Measurements from ENCODE around the gene GPX4.
"Not testable (repeated sequence)": the region's sequence is repeated elsewhere in the genome, so short reads cannot be mapped to it uniquely, and the experiment has no call there.

The GPX4 gene

DNA sequence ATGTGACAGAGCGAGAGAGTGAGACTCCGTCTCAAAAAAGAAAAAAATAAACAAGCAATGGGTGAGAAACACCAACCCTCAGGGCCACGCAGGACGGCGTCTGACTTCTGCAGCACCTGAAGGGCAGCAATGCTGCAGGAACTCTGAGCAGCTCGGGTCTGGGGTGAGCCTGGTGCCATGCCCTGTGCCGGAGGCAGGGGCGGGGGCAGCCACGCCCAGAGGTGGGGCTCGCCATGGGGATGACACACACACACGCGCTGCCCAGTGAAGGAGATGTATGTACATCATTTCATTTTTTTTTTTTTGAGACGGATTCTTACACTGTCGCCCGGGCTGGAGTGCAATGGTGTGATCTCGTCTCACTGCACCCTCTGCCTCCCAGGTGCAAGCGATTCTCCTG is 24.3 kb downstream of the GPX4 start:
- TF ChIP-seq, protein P1, sequence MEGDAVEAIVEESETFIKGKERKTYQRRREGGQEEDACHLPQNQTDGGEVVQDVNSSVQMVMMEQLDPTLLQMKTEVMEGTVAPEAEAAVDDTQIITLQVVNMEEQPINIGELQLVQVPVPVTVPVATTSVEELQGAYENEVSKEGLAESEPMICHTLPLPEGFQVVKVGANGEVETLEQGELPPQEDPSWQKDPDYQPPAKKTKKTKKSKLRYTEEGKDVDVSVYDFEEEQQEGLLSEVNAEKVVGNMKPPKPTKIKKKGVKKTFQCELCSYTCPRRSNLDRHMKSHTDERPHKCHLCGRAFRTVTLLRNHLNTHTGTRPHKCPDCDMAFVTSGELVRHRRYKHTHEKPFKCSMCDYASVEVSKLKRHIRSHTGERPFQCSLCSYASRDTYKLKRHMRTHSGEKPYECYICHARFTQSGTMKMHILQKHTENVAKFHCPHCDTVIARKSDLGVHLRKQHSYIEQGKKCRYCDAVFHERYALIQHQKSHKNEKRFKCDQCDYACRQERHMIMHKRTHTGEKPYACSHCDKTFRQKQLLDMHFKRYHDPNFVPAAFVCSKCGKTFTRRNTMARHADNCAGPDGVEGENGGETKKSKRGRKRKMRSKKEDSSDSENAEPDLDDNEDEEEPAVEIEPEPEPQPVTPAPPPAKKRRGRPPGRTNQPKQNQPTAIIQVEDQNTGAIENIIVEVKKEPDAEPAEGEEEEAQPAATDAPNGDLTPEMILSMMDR (IDR thresholded peaks at IDR 0.05; ENCODE audit: borderline replicate concordance, insufficient read depth, low read depth, low read length), result no peak
- no peak overlapping the region for H3K4me3 ChIP-seq (ENCODE audit: low read depth, low read length)

DNA sequence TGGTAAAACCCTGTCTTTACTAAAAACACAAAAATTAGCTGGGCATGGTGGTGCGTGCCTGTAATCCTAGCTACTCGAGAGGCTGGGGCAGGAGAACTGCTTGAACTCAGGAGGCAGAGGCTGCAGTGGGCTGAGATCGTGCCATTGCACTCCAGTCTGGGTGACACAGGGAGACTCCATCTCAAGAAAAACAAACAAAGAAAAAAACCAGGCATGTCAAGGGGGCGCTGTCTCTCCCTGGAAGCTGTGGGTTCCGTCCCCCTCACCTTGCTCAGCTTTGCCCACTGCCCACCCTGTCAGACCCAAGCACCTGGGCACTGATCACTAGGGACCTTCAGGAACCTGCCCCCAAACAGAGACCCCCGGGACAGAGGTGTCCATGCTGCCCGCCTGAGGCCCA is 25.3 kb downstream of the GPX4 start:
- not testable (repeated sequence) for H3K4me3 ChIP-seq (ENCODE audit: low read depth, low read length)

DNA sequence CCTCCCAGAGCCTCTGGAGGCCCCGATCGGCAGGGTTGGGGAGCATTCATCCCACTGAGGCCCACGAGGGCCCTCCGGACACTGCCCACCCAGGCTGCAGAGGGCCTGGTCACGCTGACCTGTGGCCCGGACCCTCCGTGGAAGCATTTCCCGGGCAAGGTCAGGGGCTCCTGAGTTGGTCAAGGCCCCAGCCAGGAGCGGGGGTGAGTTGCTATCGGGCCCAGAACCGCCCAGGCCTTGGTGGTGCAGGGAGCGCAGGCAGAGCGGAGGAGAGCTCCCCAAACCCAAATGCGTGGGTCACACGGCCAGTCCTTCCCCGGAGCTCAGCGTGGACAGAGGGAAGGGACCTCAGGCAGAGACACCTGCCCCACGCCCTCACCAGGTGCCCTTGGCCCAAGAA is 25.7 kb downstream of the GPX4 start:
- TF ChIP-seq, protein P1 (IDR thresholded peaks at IDR 0.05; ENCODE audit: borderline replicate concordance, insufficient read depth, low read depth, low read length), result no peak
- H3K4me3 ChIP-seq (ENCODE audit: low read depth, low read length), result no peak overlapping the region

DNA sequence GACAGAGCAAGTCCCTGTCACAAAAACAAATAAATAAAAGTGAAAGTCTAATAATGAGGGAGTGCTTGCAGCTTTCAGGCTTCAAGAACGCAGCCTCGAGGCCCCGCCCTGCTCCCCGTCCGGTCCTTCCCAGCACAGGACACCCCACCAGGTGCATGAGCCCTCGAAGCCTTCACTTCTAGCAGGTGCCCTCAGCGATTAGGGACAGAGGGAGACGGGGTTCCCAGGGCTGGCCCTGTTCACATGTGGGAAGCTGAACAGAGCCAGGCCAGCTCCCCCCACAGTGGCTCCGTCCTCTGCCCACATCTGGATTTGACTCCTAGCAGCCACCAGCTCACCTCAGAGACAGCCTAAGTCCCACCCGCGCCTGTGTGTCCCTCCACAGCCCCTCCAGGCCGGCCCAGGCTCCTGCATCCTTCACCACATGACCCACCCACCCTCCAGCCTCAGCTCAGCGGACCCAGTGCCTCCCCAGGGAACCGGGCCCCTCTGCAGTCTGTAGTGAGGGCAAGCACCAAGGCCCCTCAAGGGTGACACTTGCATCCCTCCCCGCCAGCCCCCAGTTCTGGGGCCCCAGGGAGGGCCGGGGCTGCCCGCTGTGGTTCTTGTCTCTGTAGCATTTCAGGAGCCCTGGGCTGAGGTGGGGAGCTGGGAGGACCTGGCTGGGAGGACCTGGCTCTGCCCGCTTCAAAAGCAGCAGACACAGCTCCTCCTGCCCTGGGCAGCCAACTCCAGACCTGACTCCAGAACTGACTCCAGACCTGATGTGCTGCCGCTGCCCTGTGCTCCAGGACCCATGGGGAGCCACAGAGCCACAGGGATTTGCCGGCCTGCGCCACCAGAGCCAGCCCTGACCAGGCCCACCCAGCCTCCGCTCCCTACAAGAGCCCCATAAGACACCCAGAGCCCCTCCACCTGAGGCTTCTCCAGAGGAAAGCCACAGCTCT is 27.2 kb downstream of the GPX4 start:
- H3K4me3 ChIP-seq (ENCODE audit: low read depth, low read length), result peak overlapping the region; percentile 85
- TF ChIP-seq, protein P1 (IDR thresholded peaks at IDR 0.05; ENCODE audit: borderline replicate concordance, insufficient read depth, low read depth, low read length), result no peak

DNA sequence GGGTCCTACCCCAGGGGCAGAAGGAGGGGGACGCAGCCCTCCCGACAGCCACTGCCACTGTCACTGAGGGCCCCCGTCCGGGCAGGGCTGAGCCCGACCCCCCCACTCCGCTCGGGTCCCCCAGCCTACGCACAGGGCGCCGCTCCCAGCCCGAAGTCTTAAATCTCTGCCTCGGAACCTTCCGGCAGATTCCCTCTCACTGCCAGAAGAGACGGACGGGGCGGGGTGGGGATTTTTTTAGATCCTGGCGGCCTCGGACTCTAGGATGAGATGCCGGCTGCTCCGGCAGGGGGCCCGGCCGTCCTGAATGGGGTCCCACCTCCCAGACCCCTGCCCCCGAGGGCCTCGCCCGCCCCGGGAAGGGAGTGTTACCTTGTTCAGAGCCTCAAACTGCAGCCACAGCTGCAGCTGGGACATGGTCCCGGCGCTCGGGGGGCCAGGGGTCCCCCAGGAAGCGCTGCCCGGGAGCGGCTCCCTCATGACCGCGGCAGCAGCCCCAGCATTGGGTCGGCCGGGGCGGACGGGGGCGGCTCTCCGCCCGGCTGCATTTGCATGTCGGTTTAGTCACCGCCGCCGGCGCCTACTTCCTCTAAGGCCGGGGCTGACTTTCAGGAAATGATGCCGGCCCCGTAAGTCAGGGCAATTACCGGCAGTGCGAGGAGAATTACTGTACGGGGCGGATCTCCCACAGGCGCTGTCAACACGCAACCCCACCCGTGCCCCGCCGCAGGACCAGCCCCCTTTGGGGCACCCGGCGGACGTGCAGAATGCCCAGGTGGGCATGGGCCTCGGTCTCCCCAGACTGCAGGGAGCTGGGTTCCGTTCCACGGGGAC is 28.1 kb downstream of the GPX4 start:
- peak overlapping the region; percentile 85 for H3K4me3 ChIP-seq (ENCODE audit: low read depth, low read length)
- TF ChIP-seq, protein P1 (IDR thresholded peaks at IDR 0.05; ENCODE audit: borderline replicate concordance, insufficient read depth, low read depth, low read length), result no peak

DNA sequence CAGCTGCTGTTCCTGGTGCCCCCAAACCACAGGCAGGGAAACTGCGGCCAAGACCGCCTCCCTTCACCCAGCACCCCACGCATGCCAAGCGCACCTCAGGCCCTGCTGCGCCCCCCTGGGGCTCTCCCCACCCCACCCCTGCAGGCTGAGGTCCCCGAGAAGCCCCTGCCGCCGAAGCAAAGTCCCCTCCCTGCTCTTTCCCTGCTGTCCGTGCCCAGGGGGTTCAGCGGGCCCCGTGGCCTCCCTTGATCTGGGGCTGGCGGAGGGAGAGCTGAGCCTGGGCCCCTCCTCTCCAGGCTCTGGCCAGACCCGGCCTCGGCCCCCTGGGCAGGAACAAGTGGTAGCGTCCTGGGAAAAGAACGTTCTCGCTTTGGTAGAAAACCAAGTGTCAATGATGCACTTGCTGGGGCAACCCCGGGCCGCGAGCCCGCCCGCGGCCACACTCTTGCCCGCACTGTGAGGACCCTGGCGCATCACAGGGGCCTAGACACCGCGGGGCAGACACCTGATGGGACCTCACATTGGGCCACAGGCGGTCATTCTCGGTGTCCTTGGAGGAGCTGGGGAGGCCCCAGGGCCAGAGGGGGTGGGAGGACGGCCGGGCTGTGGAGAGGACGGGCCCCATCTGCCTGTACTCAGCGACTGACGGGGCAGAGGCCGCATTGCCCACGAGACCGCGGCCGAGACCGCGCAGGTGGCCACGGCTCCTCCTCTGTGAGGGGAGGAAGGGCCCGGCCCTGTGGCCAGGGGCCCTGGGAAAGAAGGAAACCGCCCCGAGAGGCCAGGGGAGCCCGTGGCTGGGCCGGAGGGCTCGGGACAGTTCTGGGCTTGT is 29.0 kb downstream of the GPX4 start:
- TF ChIP-seq, protein P1 (IDR thresholded peaks at IDR 0.05; ENCODE audit: borderline replicate concordance, insufficient read depth, low read depth, low read length), result no peak
- H3K4me3 ChIP-seq (ENCODE audit: low read depth, low read length), result peak overlapping the region; percentile 85

DNA sequence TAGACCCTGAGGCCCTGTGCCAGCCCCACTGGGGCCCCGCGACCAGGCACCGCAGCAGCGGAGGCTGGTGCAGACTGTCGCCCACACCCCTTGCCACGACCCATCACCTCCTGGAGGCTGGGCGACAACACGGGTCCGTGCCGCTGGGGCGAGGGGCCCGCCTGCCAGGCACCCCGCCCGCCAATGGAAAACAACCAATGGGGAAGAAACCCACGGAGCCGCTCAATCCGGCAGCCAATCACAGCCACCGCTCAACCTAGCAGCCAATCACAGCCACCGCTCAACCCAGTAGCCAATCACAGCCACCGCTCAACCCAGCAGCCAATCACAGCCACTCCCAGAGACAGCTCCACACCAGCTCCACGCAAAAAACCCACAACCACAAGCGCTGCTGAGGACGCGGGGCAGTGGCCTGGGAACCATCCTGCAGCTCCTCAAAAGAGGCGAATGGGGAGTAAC is 29.7 kb downstream of the GPX4 start:
- TF ChIP-seq, protein P1 (IDR thresholded peaks at IDR 0.05; ENCODE audit: borderline replicate concordance, insufficient read depth, low read depth, low read length), result no peak
- H3K4me3 ChIP-seq (ENCODE audit: low read depth, low read length), result peak overlapping the region; percentile 85

All from GM12875 (cell line).